Anterior cingulate cortex (tissue), 58 donors: ENCODE data around the gene TBC1D22A.
"Not testable (repeated sequence)": the region's sequence is repeated elsewhere in the genome, so short reads cannot be mapped to it uniquely, and the experiment has no call there.

ENCODE experiments used
- DNase-seq, 58 donors: peaks; one replicate each; lab custom pipeline; 2025; lab: John Stamatoyannopoulos, UW

Gene TBC1D22A

DNA sequence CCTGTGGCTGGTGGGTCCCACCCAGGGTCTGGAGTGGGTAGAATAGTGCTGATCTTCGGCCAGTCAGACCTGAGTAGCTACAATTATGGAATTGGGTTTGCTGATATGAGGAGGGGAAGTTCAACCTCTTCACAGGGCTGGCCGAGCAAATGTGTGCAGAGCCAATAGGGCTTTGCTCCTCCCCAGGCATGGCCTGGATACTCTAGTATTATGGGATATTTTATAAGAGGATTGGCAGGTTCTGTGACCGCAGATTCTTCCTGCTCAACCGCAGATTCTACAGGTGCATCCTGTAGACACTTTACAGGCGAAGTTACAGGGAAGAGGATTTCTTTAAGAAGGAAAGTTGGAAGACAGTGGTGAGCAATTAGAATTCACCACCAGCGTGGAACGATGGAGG is 44.3 kb downstream of the TBC1D22A start:
- DNase-seq: no peak

DNA sequence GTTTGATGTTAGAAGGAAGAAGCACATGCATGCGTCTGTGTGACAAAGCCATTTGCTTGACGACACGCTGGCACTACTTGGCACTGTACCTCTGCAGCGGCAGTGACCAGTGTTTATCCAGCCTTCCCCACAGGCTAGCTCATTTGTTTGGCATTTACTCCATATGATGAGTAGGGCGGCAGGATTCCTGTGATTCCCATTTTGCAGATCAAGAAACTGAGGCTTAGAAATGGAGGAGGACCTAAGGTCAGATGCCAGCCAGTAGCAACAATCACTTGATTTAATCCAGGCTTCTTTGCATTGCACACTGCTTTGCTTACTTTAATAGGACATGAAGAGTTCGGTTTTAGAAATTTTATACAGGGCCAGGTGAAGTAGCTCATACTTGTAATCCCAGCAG is 45.0 kb downstream of the TBC1D22A start:
- no peak for DNase-seq

GRCh38 chr22:46809153-46809885 is 46.9 kb downstream of the TBC1D22A start:
- no peak for DNase-seq

DNA sequence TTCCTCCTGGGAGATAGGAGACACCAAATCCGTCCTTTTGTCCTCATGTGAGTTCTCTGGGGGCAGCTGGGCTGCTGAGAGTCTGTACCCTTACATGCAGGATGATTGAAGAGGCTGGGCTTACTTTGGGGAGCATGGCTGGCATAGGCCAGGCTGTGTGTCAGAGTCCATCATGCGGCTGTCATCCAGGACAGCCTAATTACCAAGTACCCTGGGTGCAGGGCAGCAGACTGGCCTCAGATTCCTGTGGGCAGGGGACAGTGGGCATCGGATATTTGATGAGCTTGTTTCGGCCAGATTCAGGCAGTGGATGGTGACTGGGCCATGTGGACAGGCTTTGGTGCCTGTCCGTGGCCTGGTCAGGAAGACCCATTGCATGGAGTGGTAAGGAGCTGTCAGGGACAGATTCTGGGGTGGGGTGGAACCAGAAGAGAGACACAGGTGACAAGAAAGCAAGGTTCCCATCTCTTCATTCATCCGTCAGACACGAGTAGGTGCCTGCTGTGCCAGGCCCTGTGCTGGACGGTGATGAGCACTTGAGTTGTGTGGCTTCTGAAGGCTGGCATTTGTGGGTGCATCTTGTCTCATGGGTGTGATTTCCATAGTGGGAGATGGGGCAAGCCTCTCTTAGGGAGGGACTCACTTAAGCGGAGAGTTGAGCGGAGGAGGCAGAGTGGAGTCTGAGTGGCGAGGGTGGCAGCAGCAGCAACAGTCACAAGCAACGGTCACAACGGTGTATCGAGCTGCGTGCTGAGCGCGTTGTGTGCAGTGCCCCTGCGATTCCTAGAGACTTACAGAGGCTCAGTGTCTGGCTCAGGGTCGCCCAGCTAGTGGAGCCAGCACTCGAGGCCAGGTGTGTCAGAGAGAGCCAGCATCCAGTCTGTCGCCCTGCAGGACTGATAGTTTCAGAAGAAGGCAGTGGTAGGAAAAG is 48.7 kb downstream of the TBC1D22A start:
- no peak for DNase-seq

- DNase-seq: no peak
Measured at GRCh38 chr22:46812034-46812605, 49.7 kb downstream of the TBC1D22A start.

GRCh38 chr22:46812788-46813187 is 50.3 kb downstream of the TBC1D22A start:
- DNase-seq: no peak

DNA sequence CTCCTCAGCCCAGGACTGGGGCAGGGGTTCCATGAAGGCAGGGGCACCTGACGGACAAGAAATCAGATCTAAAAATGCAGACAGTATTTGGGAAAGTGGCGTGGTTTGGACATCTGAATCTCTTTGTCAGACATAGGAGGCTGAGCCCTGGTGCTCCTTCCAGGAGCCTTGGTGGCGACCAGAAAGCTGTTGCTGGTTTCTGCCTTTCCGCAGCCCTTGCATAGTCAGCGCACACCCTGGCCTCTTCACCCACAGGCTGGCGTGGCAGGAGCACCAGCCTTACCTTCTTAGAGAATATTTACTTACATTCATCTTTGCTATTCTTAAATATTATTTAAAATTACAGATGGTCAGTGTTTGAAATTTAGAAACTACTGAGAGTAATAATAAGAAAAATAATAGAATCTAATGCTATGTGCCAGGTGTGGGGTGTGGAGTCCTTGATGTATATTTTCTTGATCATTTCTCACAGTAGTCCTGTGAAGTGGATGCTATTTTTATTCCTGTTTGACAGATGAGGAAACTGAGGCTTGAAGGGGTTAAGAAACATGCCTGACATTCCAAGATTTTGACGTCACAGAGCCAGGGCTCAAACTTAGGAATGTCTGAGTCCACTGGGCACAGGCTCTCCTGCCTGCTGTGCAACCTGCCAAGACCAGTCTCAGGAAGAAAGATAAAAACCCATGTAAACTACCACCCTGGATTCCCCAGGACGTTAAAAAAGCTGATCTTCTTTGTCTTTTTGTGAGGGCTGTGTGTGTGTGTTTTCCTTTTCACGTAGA is 51.6 kb downstream of the TBC1D22A start:
- DNase-seq: no peak

DNA sequence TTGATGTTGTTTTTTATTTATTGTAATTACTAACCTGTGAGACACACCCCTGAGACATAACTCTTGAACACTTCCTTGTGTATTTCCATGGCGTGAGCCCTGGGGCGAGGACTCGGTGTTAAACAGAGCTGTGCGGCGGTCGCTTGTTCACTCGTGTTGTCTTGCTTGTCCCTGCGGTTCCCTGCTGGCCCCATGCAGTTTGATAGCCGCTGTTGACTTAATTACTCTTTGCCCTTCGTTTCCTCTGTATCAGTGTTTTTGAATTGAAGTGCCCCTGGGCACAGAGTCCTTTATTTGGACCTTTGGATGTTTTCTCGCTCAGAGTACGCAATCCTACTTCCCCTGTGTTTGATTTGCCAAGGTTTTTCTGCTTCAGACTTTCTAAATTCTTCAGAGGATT is 52.7 kb downstream of the TBC1D22A start:
- no peak for DNase-seq

- DNase-seq: no peak
Measured at GRCh38 chr22:46815559-46815895, 53.1 kb downstream of the TBC1D22A start.

GRCh38 chr22:46815896-46816731 is 53.7 kb downstream of the TBC1D22A start:
- DNase-seq: peak in 13 of 58 donors; percentile 15 to 56 (median 30)

DNA sequence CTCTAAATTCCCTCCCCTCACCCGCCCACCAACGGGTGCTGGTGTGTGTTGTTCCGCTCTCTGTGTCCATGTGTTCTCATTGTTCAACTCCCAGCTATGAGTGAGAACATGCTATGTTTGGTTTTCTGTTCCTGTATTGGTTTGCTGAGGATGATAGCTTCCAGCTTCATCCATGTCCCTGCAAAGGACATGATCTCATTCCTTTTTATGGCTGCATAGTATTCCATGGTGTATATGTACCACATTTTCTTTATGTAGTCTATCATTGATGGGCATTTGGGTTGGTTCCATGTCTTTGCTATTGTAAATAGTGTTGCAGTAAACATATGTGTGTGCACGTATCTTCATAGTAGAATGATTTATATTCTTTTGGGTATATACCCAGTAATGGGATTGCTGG is 54.9 kb downstream of the TBC1D22A start:
- DNase-seq: not testable (repeated sequence)

DNA sequence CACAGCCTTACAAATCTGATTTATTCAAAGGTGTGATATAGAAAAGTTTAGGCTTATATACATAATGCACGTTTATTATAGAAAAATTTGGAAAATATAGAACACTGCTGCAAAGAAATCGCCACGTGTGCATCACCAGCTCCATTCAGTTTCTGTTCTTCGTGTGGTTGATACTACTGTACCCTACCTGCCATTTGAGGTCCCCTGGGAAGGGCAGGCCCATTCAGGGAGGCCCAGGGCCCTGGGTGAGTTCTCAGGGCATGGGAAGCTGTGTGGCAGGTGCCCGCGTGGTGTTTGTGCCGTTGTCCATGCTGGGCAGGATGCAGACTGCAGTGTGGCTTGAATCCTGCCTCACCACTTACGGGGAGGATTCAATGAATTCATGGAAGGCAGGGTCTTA is 60.8 kb downstream of the TBC1D22A start:
- DNase-seq: no peak

DNA sequence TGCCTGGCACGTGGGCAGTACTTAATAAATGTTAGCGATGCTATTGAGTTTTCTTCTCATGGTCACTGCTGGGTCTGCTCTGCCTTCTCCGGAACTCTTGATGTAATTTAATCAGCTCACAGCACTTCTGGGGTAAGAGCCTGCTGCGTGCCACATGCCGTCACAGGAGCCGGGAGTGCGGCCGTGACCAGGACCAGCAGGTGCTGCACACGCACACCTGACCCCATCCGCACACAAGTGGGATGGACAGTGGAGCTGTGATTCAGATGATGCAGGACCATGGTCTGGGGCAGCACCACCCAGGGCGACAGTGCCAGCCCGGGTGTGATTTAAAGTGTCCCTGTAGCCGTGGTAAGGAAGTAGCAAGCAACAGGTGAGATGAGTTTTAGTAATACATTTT is 61.2 kb downstream of the TBC1D22A start:
- no peak for DNase-seq

DNA sequence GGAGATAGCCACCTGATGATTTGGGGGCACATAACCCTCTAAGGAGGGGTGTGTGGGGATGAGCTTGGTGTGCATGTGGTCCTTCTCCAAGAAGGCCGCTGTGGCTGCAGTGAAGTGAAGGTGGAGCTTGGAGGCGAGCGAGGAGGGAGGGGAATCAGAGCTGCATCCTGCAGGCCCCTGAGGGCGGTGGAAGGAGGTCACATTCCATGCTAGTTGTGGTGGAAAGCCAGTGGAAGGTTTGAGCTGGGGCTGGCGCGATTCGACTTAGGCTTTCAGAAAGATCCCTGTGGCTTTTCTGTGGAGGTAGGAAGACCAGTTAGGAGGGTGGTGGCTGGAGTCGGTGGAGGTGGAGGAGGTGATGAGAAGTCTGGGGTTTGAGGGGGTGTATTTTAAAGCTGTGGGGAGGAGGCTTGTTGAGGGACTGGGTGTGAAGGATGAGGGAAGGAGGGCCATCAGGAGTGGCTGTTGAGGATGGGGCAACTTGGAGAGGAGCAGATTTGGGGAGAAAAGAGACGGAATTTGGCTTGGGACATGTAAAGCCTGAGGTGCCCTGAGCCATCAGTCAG is 62.0 kb downstream of the TBC1D22A start:
- DNase-seq: no peak

DNA sequence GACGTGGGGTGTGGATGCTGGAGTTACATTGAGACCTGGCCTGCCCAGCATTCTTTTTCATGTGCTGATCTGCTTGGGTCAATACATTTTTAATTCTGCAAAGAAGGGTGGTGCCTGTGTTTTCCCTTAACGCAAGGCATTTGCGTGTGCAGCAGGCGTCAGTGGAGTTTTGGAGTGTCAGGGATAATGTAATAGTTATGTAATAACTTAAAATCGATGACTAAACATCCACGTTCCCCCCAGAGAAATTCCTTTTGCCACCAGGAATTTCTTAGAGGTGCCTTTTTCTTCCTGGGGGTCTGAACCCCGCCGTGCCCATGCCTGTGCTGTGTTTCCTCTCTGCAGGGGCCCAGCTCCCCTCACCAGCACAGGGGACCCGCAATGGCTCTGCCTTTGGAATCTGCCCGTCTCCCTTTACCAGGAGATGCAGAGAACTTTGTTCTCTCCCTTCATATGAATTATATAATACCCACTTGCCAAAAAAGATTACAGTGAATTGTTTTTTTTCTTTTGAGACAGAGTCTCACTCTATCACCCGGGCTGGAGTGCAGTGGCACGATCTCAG is 62.6 kb downstream of the TBC1D22A start:
- DNase-seq: no peak

DNA sequence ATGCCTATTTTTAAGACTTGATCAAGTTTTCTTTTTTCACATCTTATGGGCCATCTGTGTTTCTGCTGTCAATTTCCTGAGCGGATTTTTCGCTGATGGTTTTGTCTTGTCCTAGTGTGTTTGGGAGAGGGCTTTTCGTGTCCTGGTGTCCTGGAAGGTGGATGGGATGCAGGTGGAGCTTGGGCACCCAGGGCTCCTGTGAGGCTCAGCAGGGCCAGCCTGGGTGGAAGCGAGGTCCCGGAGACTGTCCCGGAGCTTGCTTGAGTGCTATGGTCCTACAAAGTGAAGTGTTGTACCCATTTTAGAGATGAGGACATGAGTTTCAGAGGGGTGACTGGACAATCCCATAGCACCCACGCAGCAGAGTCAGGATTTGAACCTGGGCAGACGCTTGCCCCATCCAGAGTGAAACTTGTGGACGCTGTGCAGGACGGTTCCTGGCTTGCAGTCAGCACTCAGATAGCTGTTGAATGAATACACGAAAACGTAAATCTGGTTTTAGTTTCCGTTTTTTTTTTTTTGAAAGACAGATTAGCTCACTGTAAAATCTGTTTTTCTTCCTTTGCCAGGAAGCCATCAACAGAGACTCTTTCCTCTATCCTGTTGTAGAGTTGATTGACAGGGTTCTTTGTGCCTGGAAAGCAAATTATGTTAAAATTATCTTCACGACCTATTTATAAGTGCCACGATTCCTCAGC is 64.1 kb downstream of the TBC1D22A start:
- DNase-seq: no peak

DNA sequence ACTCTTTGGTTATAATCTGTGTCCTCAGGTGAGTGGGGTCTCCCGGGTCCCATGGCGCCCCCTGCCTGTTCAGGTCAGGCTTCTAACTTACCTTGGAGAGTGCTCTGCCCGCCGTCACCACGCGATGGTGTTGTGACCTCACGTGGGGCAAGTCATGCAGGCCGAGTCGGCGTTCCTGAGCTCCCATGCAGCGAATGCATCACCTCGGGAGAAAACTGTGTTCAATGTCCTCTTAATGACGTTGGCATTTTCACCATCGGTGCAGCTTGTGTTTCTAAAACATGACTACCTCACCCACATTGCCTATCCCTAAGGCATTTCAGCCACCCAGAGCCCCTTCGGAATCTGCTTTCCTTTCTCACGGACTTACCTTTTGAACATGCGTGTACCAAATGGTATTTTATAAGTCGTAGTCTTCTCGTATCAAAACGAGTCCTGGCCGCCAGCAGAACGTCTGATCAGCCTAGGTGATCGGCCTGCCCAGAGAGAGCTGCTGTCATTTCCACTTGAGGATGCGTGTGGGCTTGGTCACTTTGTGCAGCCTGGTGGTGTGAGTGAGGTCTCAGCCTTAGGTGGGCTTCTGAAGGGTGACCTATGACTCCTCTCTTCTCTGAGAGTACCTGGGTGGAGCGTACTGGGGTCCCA is 64.8 kb downstream of the TBC1D22A start:
- no peak for DNase-seq

DNA sequence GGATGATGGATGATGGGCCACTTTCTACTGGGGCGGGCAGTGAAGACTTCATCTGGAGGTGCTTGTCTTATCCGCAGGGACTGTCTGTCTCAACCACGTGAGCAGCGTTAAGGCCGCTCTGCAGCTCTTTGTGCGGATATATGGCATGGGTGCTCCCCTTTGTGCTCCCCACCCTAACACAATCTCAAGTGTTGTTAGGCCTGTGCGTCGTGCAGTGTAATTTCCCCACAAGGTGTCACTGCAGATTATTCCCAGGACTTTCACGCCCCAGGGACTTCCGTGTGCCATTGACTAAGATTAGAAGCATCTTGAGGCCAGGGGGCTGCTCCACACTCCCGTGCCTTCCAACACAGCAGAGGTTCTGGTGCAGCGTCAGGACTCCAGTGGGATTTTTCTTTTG is 65.3 kb downstream of the TBC1D22A start:
- no peak for DNase-seq
